ENCODE measurements around the gene ANAPC2. TPM values are rescaled to one million over a fixed set of nuclear protein-coding genes. Genes with fewer than 3 reads are reported as not detected.
A peak's percentile ranks its signal among the peaks of the same experiment; 100 is the strongest.

The ANAPC2 gene
- total RNA-seq, 1 donor from 2014 or later: 57.4 TPM

DNA sequence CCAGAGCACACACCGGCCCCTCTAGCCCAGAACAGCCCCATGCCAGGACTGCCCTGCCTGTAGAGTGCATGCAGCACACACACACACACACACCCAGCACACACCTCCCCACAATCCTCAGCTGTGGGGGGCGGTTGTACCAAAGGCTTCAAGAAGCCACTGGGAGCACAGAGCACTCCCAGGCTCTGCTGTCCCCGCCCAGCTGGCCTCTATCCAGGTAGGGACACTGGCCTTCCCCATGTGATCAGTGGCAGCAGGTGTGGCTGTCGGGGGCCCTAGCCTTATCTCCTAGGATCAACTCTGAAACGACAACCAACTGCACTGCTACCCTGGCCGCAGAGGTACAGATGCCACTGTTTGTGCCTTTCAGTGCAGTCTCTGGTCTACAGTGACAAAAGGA lies 2.0 kb downstream of the ANAPC2 start:
- DNase-seq: no peak
- no peaks in the 10 kb centered on the region for H3K27me3 Mint-ChIP-seq
- peaks cover 36% of the 10 kb centered on the region for H3K36me3 Mint-ChIP-seq (ENCODE audit: low read depth)
- intact Hi-C loops (cut with micrococcal nuclease): no loop called here
- no peaks in the 10 kb centered on the region for H3K9me3 Mint-ChIP-seq
- no peak overlapping the region for H3K27ac Mint-ChIP-seq
- peaks cover 22% of the 10 kb centered on the region for H3K4me1 Mint-ChIP-seq
- H3K4me3 Mint-ChIP-seq: peak overlapping the region; percentile 91

DNA sequence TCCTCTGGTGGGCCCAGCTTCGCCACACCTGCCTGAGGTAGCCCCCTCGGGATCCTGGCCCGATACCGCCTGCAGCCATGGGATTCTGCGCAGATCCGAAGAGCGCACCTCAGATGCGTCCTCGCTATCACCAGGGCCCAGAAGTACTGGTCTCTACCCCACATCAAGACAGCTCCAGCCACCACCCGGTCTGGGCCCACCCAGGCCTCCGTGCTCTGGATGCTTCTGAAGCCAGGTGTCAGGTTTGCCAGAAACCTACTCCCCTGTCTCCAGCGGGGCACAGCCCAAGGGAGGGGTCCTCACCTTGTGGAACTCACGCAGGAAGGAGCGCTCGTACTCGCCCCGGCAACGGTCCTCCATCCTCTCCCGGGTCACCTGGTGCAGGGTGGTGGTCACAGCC lies 2.4 kb downstream of the ANAPC2 start:
- DNase-seq: no peak
- Mint-ChIP-seq H3K9me3 (no peaks in the 10 kb centered on the region), H3K4me3 (no peak overlapping the region), H3K27ac (no peak overlapping the region), H3K27me3 (no peaks in the 10 kb centered on the region), H3K36me3 (ENCODE audit: low read depth) (peaks cover 34% of the 10 kb centered on the region), H3K4me1 (peaks cover 22% of the 10 kb centered on the region)
- intact Hi-C loops (cut with micrococcal nuclease): no loop called here

DNA sequence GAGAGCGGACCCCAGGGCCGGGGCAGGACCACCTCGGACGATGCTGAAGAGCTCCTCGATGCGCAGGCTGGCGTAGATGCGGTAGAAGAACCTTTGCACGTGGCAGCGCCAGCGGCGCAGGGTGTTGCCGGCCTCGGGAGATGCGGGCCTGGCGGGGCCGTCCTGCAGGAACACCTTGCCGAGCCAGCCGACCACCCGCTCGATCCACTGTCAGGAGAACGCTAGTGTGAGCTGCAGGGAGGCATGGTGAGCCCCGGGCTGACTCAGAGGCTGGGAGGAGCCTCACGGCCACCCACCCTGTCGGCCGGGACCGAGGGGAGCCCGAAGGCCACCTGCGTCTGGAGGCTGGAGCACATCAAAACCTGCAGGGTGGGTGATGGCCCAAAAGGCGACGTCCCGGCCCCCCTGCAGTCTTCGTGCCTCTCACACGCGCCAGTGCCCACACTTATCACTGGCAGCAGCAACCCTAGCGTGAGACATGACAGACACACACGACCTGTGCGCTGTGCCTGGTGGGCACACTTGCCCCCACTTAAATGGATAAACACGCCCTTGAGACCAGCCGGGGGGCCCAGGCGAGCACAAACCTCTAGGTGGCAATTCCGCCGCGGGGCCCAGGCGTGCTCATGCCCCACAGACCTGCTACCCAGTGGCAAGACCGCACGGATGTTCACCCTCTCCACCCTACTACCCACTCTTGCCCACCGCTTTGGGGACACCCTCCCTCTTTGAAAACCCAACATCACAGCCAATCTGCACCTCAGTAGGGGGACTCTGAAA lies 3.3 kb downstream of the ANAPC2 start:
- H3K9me3 Mint-ChIP-seq: no peaks in the 10 kb centered on the region
- H3K27me3 Mint-ChIP-seq: no peaks in the 10 kb centered on the region
- peaks cover 22% of the 10 kb centered on the region for H3K4me1 Mint-ChIP-seq
- H3K36me3 Mint-ChIP-seq (ENCODE audit: low read depth): peaks cover 30% of the 10 kb centered on the region
- DNase-seq: no peak
- no peak overlapping the region for H3K27ac Mint-ChIP-seq
- no peak overlapping the region for H3K4me3 Mint-ChIP-seq
- intact Hi-C loops (cut with micrococcal nuclease): no loop called here

DNA sequence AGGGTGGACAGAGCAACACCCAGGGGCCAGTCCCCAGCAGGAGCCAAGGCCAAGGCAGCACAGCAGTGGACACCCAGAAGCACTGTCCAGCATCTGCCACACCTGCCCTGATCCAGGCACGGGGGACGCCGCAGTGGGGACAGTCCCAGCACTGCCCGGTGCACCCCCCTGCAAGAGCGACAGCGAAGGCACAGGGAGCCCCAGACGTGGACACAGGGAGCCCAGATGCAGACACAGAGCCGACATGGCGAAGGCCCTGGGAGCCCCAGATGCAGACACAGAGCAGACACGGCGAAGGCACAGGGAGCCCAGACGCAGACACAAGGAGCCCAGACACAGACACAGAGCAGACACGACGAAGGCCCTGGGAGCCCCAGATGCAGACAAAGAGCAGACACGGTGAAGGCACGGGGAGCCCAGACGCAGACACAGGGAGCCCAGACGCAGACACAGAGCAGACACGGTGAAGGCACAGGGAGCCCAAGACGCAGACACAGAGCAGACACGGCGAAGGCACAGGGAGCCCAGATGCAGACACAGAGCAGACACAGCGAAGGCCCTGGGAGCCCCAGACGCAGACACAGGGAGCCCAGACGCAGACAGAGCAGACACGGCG lies 4.3 kb downstream of the ANAPC2 start:
- no peak for DNase-seq
- H3K27me3 Mint-ChIP-seq: no peaks in the 10 kb centered on the region
- peaks cover 31% of the 10 kb centered on the region for H3K36me3 Mint-ChIP-seq (ENCODE audit: low read depth)
- no peak overlapping the region for H3K4me3 Mint-ChIP-seq
- peaks cover 18% of the 10 kb centered on the region for H3K4me1 Mint-ChIP-seq
- no peaks in the 10 kb centered on the region for H3K9me3 Mint-ChIP-seq
- H3K27ac Mint-ChIP-seq: no peak overlapping the region
- intact Hi-C loops (cut with micrococcal nuclease): no loop called here

DNA sequence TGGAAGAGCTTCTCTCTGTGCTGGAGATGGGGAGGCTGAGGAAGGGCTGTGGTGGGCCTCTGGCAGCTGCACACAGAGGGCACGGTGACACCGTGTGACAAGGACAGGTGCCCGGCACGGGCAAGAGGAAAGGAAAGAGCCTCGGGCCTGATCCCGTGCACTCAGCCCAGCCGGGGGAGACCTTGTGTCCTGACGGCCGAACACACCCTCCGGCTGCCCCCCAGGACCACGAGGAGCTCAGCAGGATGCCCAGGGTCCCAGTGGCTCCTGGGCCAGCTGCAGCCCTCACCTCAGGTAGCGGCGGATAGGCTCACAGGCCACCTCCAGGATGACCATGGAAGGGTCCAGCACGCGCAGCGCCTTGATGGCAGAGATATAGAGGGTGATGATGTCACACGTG lies 5.5 kb downstream of the ANAPC2 start:
- H3K4me1 Mint-ChIP-seq: peaks cover 15% of the 10 kb centered on the region
- intact Hi-C loops (cut with micrococcal nuclease): no loop called here
- no peak overlapping the region for H3K27ac Mint-ChIP-seq
- DNase-seq: no peak
- peaks cover 27% of the 10 kb centered on the region for H3K36me3 Mint-ChIP-seq (ENCODE audit: low read depth)
- H3K9me3 Mint-ChIP-seq: no peaks in the 10 kb centered on the region
- no peaks in the 10 kb centered on the region for H3K27me3 Mint-ChIP-seq
- no peak overlapping the region for H3K4me3 Mint-ChIP-seq

DNA sequence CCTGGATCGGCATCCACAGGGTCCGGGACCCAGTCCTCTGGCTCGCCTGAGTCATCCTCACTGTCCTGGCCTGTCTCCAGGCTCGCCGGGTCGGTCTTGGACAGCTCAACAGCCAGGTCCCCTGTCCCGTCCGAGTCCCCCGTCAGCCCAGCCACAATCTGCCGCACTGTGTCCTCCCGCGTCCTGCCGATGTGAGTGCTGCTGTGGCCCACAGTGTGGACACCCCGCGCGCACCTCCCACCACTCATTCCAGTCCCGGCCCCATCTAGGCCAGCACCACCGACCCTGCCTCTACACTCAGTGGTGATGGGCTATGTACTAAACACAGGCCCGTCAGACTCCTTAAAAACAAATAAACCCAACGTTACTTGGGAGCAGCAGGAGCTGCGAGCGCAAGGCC lies 6.7 kb downstream of the ANAPC2 start:
- no peaks in the 10 kb centered on the region for H3K27me3 Mint-ChIP-seq
- H3K27ac Mint-ChIP-seq: no peak overlapping the region
- DNase-seq: no peak
- intact Hi-C loops (cut with micrococcal nuclease): no loop called here
- H3K36me3 Mint-ChIP-seq (ENCODE audit: low read depth): peaks cover 26% of the 10 kb centered on the region
- H3K9me3 Mint-ChIP-seq: no peaks in the 10 kb centered on the region
- no peak overlapping the region for H3K4me3 Mint-ChIP-seq
- peaks cover 5% of the 10 kb centered on the region for H3K4me1 Mint-ChIP-seq

DNA sequence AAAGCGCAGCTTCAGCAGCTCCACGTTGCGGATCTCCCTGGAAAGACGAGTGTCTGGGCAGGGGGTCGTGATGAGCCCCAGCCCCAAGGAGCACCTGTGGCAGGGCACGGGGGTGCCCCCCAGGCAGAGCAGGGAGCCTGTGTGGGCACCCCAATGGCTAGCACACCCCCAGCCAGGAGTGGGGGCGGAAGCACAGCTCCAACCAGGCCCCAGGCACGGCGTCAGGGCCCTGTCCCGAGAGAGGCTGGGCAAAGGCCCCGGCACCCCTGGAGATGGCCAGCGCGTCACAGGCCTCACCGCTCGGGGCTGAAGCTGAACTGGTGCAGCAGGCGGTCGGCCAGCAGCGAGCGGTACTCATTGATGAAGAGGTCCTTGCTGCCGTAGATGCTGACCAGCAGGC lies 7.9 kb downstream of the ANAPC2 start:
- H3K4me1 Mint-ChIP-seq: peaks cover 3% of the 10 kb centered on the region
- intact Hi-C loops (cut with micrococcal nuclease): no loop called here

DNA sequence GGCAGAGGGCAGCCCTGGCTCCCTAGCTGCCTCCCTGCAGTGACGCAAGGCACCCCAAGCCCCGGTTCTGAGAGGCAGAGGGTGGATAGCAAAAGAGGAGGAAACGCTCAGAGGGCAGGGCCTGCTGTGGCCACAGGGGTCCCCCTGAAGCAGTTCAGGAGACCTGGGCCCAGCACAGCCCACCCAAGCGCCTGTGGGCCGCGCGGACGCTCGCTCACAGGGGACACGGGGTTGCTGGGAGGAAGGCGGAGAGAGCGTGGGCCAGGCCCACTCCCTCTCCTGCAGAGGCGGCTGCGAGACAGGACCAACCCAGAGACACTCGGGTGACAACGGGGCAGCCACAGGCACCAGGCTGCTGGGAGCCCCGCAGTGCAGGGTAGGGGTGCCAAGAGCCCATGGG lies 8.6 kb downstream of the ANAPC2 start:
- Mint-ChIP-seq H3K4me3 (no peak overlapping the region), H3K9me3 (no peaks in the 10 kb centered on the region), H3K27ac (no peak overlapping the region), H3K4me1 (peaks cover 3% of the 10 kb centered on the region), H3K36me3 (ENCODE audit: low read depth) (peaks cover 26% of the 10 kb centered on the region), H3K27me3 (no peaks in the 10 kb centered on the region)
- no peak for DNase-seq
- intact Hi-C loops (cut with micrococcal nuclease): loop anchor here (10.0 kb wide), 1 partner anchor 135 kb away; the partner anchor contains the start of gene NPDC1

More for the DNA sequence above, 7.9 kb downstream of the ANAPC2 start:
- H3K4me3 Mint-ChIP-seq: no peak overlapping the region
- DNase-seq: no peak
- no peaks in the 10 kb centered on the region for H3K27me3 Mint-ChIP-seq
- peaks cover 26% of the 10 kb centered on the region for H3K36me3 Mint-ChIP-seq (ENCODE audit: low read depth)
- no peaks in the 10 kb centered on the region for H3K9me3 Mint-ChIP-seq
- H3K27ac Mint-ChIP-seq: no peak overlapping the region

DNA sequence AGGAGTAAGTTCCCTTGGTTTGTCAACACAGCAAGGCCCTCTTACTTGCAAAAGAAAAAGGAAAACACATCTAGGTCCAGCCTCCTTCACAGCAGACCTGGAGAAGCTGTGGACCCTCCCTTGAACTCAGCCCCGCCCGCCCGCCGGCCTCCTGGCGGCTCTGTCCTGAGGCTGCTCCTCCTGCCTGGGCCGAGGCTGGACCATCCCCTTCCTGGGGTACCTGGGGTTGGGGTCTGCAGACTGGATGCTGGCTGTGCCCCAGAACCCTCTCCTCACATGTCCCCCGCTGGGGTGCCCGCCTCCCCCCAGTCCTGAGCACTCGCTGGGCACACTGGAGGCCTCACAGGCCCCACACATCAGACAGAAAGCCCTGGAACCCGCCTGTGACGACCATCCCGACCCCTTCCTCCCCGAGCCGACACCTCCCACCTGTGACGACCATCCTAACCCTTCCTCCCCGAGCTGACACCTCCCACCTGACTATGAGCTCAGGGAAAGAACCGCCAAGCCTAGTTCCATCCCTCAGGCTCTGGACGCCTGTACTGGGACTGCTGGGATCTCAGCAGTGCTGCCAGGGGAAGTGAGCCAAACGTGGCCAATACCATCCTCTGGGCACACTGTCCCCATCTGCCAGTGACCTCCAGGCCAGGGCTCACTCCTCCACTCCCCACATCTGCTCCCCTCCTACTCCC lies 9.3 kb downstream of the ANAPC2 start:
- Mint-ChIP-seq H3K4me1 (peaks cover 2% of the 10 kb centered on the region), H3K36me3 (ENCODE audit: low read depth) (peaks cover 21% of the 10 kb centered on the region), H3K27me3 (no peaks in the 10 kb centered on the region), H3K27ac (no peak overlapping the region), H3K9me3 (no peaks in the 10 kb centered on the region), H3K4me3 (no peak overlapping the region)
- intact Hi-C loops (cut with micrococcal nuclease): loop anchor here (10.0 kb wide), 1 partner anchor 134 kb away; the partner anchor contains the start of gene NPDC1
- no peak for DNase-seq

DNA sequence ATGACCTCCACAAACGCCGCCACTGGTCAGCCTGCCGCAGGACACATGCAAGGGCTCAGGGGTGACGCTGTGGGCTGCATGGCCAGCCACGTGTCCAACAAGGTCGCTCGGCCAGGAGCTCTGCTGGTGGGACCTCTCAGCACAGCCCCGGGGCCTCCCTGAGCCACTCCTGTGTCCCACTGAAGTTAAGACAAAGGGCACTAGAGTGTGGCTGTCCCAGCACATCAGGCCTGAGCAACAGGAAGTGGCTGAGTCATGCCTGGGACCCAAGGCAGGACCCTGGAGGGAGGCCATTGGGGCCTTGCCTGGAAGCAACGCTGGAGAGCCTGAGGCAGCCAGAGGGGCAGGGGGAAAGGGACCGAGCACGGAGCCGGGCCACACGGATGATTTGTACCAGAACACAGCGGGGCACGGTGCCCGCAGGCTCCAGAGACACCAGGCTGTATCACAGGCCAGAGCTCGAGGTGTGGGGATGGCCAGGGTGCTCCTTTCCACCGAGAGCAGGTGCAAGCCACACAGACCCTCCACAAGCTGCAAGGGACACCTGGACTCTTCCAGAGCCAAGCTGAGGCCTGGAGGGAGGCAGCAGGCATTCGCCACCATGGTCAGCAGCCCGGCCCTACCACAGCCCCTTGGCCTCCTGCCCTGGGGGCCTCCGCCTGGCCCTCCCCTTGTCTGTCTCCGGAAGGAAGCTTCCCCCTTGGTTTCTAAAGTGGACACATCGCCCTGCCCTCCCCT lies 10.0 kb downstream of the ANAPC2 start:
- H3K4me1 Mint-ChIP-seq: no peaks in the 10 kb centered on the region
- peaks cover 2% of the 10 kb centered on the region for H3K27me3 Mint-ChIP-seq
- DNase-seq: no peak
- no peak overlapping the region for H3K4me3 Mint-ChIP-seq
- peaks cover 17% of the 10 kb centered on the region for H3K36me3 Mint-ChIP-seq (ENCODE audit: low read depth)
- intact Hi-C loops (cut with micrococcal nuclease): loop anchor here (10.0 kb wide), 1 partner anchor 134 kb away; the partner anchor contains the start of gene NPDC1
- no peak overlapping the region for H3K27ac Mint-ChIP-seq
- H3K9me3 Mint-ChIP-seq: no peaks in the 10 kb centered on the region

DNA sequence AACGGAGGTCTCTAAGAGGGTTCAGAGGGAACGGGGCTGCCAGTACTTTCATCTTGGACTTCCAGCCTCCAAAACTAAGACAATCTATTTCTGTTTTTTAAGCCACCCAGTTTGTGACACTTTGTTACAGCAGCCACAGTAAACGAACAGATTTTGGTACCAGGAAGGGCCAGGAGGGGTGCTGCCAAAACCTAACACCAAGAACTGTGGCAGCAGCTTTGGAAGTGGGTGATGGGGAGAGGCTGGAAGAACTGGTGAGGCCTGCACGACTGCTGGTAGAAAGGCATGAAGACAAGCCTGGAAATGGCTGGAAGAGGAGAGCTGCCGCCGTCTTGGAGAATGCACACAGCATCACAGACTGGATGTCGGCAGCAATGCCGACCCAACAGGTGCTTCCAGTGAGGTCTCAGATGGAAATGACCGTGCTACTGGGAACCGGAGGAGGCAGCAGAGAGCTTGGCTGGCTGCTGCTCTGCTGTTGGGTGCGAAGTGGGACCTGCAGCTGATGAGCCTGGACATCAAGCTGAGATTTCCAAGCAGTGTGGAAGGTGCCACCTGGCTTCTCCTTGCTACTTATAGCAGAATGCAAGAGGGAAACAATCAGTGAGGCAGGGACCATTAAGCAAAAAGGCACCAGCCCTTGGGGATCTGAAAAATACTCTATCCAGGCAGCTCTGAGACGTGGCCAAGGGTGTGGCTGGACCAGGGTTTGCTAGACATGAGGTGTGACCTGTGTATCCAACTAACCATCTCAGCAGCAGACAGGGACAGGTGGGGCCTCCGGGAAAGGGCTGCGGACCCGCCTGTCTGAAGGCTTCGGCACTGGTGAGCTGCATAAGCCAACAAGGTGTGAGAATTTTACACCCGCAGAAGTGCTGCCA lies 11.8 kb downstream of the ANAPC2 start:
- intact Hi-C loops (cut with micrococcal nuclease): loop anchor here (10.0 kb wide), 1 partner anchor 132 kb away; the partner anchor contains the start of gene NPDC1
- no peak overlapping the region for H3K27ac Mint-ChIP-seq
- peaks cover 10% of the 10 kb centered on the region for H3K27me3 Mint-ChIP-seq
- no peak overlapping the region for H3K4me3 Mint-ChIP-seq
- DNase-seq: peak; percentile 72
- peaks cover 12% of the 10 kb centered on the region for H3K36me3 Mint-ChIP-seq (ENCODE audit: low read depth)
- no peaks in the 10 kb centered on the region for H3K4me1 Mint-ChIP-seq
- no peaks in the 10 kb centered on the region for H3K9me3 Mint-ChIP-seq

DNA sequence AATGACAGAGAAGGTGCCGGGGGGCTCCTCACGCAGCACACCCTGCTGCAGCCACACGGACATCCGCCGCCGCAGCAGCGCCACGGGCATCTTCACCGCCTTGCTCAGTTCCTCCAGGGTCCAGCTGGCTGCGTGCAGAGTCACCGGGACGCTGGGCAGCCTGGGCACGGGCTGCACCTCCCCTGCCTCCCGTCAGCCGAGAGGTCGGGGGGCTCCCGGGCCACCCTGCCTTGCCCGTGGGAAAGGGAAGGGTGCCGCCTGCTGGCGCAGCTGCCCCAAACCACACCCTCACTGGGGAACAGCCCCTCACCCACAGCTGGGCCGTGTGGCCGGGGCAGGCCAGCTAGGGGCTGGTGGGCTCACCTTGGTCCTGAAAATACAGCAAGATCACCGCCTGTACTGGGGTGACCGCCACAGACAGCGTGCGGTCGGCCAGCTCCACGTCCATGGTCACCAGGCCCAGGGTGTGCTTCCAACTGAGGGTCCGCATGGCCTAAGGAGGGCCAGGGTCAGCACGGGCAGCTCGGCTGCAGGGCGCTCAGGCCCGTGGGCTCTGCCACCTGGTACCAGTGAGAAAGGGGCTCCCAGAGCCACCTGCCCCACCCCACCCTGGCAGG lies 12.9 kb downstream of the ANAPC2 start:
- Mint-ChIP-seq H3K36me3 (ENCODE audit: low read depth) (peaks cover 12% of the 10 kb centered on the region), H3K4me3 (no peak overlapping the region), H3K27ac (no peak overlapping the region), H3K27me3 (peaks cover 16% of the 10 kb centered on the region), H3K9me3 (no peaks in the 10 kb centered on the region), H3K4me1 (no peaks in the 10 kb centered on the region)
- intact Hi-C loops (cut with micrococcal nuclease): loop anchor here (10.0 kb wide), 1 partner anchor 131 kb away; the partner anchor contains the start of gene NPDC1
- DNase-seq: no peak

All from activated CD4-positive, alpha-beta T cell treated with anti-CD3 and anti-CD28 coated beads, Interleukin-2, amount 10 ng/mL, durations not matched to agents 24 days and 14 days (primary cell).